ENCODE measurements around the gene MALSU1.

The MALSU1 gene

GRCh38 chr7:23335621-23336020 is 36.5 kb downstream of the MALSU1 start:
- DNase-seq, result peak in 1 of 14 donors; percentile 1

DNA sequence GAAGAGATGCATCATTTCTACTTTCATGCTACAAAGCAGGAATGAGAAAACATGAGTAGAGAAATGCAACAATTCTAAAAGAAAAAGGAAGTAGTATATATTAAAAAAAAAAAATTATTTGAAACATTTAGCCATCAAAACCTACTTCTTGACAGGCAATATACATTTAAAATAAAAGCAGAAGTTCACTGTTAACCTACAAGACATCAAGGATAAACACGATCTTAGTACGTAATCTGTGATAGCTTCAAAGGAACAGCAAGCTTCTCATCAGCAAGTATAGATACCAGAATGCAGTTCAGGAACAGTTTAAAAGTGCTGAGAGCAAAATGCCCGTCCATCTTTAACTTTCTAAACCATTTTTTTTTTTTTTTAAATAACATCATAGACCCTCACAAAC is 36.9 kb downstream of the MALSU1 start:
- no peak for DNase-seq

- no peak for DNase-seq
Measured at GRCh38 chr7:23336799-23337283, 37.7 kb downstream of the MALSU1 start.

GRCh38 chr7:23337374-23337773 is 38.2 kb downstream of the MALSU1 start:
- no peak for DNase-seq

- DNase-seq, result no peak
Measured at GRCh38 chr7:23338439-23338838, 39.3 kb downstream of the MALSU1 start.

GRCh38 chr7:23338863-23339262 is 39.7 kb downstream of the MALSU1 start:
- no peak for DNase-seq

DNA sequence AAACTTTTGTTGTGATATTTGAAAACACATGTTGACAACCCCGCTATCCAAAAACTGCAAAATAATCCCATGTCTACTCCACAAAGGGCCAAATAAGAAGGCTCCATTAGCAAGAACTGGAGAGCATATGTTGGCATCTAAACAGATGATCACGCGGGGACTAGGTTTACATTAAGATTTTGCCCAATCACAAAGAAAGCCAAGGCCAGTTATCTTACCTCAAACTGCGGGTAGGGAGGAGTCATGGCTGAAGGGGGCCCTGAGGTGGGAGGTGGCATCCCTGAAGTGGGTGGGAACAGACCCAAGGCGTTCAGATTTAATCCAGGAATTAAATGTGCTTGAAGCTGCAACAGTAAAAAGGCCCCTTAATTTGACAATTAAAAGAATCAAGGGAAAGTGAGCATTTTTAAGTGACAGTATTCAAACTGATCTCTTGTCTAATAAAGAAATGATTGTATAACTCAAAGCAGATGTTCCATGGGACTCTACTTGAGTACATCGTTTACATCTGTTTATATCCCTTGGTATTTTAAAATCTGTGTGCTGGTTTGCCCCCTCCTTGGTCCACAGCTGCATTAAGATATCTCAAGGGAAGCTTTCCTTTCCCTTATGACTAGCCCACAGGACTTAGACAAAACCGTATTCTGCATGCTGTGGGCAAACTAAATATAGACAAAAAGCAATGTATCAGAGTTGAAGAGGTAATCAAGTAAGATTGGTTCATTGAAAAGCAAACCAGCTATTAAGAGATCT is 42.9 kb downstream of the MALSU1 start:
- DNase-seq, result no peak

- DNase-seq, result no peak
Measured at GRCh38 chr7:23343102-23343501, 44.0 kb downstream of the MALSU1 start.

DNA sequence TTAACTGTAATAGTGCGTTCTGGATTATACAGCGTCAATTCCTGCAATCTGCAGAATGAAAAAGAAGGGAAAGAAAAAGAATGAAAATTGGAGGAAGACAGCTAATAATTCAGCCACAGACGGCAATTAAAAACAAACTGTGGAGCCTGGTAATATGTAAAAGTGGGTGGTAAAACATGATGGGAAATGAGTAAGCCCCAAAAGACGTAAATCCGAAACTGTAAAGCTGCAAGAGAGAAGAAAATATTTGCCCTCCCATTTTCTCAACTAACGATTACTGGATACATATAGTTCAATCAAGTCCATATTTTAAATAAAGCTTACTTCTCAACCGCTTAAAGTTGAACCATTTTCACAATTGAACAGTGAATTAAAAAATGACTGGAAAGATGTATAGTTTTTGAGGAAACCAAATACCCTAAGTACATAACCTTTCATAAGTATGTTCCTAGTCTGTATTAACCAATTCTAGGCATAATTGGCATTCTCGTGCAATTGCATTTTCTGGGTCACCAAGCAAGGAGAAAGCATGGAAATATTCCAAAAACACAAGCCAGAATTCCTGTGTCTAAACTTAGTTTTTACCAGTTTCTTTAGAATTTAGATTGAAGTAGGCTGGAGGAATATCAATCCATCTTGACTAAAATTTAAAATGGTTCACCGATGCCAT is 44.8 kb downstream of the MALSU1 start:
- no peak for DNase-seq

GRCh38 chr7:23345601-23346000 is 46.5 kb downstream of the MALSU1 start:
- no peak for DNase-seq

DNA sequence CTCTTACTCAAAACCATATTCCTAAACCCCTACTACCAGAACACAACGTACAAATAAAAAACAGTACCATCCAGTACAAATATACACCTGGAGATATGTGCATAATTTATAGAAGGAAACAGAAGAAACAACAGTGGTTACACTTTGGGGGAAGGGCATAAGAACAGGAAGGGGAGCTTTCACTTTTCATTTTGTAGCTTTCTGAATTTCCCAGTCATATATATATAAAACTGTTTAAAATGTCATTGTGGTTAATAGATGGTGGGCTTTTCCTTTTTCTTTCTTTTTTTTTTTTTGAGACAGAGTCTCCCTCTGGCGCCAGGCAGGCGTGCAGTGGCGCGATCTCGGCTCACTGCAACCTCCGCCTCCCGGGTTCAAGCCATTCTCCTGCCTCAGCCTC is 47.2 kb downstream of the MALSU1 start:
- no peak for DNase-seq

- no peak for DNase-seq
Measured at GRCh38 chr7:23347033-23347681, 48.0 kb downstream of the MALSU1 start.

GRCh38 chr7:23347682-23348180 is 48.6 kb downstream of the MALSU1 start:
- DNase-seq, result no peak

- DNase-seq, result no peak
Measured at GRCh38 chr7:23349484-23350157, 50.5 kb downstream of the MALSU1 start.

- no peak for DNase-seq
Measured at GRCh38 chr7:23350466-23350865, 51.3 kb downstream of the MALSU1 start.

GRCh38 chr7:23353172-23353571 is 54.0 kb downstream of the MALSU1 start:
- no peak for DNase-seq

DNA sequence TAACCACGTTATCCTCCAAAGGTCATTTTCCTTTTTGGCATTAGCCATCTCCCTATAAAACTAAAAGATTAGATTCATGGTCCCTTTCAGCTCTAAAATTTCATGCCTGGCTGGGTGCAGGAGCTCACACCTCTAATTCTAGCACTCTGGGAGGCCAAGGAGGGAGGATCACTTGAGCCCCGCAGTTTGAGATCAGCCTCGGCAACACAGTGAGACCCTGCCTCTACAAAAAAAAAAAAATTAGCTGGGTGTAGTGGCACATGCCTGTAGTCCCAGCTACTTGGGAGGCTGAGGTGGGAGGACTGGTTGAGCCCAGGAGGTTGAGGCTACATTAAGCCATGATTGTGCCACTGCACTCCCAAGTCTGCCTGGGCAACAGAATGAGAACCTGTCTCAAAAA is 57.0 kb downstream of the MALSU1 start:
- no peak for DNase-seq

DNA sequence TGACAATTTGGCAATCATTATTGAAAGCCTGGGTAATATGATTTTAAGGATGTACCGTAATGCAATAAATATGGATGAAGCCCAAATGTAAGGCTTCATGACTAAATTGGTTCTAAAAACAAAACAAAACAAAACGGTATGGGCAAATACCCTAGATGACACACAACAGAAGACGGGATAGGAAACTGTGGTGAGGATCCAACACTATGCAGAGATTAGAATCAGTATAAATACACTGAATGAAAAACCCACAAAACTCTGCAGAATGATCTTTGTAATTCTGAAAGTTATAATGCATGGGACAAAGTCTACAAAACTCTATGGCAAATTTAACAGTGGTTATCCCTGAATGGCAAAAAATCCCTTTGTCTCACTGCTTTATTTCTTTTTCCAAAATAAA is 57.6 kb downstream of the MALSU1 start:
- no peak for DNase-seq

DNA sequence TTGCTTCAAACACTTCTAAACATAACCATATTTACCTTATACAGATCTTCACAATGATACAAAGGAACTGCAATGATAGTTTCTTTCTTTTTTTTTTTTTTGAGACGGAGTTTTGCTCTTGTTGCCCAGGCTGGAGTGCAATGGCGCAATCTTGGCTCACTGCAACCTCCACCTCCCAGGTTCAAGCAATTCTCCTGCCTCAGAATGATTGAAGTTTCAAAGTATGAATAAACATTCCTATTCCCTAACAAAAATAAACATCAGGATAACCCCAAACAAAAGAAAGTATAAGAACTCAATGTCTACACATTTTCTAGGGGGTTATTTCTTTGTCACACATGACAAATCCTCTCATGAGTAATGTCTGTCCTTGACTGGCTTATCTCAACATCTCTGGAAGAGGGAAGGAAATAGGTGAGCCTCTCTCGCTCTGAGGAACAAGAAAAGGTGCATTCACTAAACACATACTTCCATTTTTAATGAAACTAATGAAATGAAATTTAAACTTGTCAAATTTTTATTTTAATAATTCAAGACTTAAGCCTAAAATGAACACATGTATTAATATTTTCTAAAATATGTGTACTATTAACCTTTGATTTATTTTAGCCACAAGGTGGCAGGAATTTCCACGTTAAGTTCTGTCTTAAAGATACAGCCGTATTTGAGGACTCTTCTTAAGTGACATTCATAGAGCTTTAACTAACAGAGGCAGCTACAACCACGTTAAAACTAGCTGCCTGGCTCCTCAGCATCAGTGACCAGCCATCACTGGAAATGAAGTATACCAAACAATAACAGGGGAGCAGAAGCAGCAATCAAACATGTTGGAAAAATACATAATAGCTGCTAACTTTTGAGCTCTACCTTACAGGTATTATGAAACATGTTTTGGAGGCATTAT is 58.3 kb downstream of the MALSU1 start:
- DNase-seq, result no peak

DNA sequence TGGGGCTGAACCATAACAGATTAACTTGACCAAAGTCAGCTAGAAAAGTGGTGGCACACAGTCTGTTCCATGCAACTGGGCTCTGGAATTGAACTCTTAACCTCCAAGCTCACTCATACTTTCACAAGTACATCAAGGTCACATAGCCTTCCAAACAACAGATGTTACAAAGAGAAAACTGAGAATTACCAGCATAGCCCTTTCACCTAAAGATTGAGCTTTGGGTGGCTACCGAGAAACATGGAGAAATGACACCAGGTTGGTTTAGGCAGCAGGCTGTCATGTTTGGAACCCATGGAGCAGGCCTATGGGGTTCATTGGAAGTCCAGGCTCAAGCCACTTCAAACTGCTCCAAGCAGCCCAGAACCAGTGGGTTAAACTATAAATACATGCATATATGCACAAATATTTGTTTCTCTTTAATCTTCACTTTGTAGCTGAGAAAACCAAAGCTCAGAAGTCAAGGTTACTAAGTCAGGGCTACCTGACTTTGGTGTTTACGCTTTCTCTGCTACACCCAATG is 59.1 kb downstream of the MALSU1 start:
- no peak for DNase-seq
